ENCODE measurements around the gene USP48.

DNA sequence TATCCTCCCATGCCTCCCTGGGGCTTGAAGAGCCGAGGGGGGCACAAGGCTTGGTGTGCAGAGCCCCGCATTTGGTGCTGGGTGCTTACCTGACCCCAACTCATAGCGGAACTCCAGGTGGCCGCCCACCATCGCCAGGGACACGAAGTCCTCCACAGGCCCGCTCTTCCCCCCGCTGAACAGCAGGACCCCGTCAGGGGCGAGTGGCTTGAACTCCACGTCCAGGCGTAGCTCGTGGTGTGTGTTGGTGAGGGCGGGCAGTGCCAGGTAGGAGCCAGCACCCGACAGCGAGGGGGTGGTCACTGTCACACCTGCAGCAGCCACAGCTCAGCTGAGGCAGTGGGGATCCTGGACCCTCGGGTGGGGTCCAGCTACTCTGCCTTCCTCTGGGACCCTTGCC, 46.3 kb upstream of the USP48 start:
- TF ChIP-seq, protein P1, sequence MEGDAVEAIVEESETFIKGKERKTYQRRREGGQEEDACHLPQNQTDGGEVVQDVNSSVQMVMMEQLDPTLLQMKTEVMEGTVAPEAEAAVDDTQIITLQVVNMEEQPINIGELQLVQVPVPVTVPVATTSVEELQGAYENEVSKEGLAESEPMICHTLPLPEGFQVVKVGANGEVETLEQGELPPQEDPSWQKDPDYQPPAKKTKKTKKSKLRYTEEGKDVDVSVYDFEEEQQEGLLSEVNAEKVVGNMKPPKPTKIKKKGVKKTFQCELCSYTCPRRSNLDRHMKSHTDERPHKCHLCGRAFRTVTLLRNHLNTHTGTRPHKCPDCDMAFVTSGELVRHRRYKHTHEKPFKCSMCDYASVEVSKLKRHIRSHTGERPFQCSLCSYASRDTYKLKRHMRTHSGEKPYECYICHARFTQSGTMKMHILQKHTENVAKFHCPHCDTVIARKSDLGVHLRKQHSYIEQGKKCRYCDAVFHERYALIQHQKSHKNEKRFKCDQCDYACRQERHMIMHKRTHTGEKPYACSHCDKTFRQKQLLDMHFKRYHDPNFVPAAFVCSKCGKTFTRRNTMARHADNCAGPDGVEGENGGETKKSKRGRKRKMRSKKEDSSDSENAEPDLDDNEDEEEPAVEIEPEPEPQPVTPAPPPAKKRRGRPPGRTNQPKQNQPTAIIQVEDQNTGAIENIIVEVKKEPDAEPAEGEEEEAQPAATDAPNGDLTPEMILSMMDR (IDR thresholded peaks at IDR 0.05 in 4 of 5, conservative IDR thresholded peaks at IDR 0.05 in 1 of 5): no peak
- no peak for TF ChIP-seq POLR2A (IDR thresholded peaks at IDR 0.05)

All from gastrocnemius medialis (tissue), 4 donors.